DMS114 treated with DMSO at 0.1 percent for 48 hours (cell line): ENCODE results near the gene FLACC1.

Experiments
- DNase-seq: peaks from one replicate; lab custom pipeline; 2025; ENCODE audit not compliant: unreplicated experiment; lab: John Stamatoyannopoulos, UW

Gene FLACC1

GRCh38 chr2:201280191-201281040 is 76.7 kb downstream of the FLACC1 start:
- no peak for DNase-seq

DNA sequence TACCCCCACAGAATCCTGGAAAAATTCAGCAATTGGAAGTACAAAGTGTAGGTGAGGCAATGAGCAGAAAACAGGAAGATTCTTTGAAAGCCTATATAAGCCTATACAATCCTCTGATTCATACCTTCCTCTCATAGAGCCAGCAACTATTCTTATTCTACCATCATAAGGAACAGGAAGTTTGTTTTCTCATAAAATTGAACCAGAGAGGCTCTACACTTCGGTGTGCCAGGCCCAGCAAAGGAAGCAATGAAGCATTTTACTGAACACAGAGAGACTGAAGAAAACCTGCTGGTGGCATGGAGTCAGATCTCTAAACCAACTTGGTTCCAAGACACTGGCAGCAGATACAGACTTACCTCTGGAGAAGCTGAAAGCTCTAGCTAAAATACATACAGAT is 78.1 kb downstream of the FLACC1 start:
- no peak for DNase-seq

GRCh38 chr2:201276511-201276910 is 80.6 kb downstream of the FLACC1 start:
- no peak for DNase-seq

GRCh38 chr2:201275990-201276389 is 81.2 kb downstream of the FLACC1 start:
- DNase-seq: no peak

DNA sequence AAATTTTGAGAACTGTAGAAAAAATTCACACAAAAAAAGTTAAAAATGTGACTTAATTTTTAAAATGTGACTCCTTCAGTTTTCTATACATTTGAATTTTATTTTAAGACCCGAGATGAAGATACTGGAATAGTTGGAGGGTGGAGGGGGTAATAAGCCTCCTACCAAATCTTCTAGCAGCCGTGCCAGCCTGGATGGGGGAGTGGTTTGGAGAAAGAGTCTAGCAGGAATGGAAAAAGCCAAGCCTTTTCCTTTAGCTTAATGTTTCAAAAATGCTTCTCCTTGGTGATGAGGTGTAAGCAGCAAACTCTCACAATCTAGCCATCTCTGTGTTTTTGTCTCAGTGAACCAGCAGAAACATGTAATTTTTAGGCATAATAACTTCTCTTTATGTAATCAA is 82.1 kb downstream of the FLACC1 start:
- DNase-seq: no peak

DNA sequence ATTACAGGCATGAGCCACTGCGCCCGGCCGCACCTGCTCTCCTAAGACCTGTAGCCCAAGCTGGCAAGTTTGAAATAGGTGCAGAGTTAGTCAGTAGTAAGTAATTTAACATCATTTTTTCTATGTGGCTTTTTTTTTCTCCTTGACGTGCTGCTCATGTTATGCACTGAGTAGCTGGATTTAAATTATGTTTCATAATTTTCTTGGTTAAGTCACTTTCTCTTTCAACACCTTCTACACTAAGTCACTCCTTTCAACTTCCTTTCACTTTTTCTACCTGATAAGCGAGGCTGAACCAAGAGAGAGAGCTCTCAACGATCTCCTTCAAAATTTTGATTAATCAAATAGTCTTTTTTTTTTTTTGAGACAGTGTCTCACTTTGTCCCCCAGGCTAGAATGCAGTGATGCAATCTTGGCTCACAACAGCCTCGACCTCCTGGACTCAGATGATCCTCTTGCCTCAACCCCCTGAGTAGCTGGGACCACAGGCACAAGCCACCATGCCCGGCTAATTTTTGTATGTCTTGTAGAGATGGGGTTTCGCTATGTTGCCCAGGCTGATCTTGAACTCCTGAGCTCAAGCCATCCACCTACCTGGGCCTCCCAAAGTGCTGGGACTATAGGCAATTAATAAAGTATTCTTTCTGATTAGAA is 83.7 kb downstream of the FLACC1 start:
- DNase-seq: no peak

- DNase-seq: no peak
These were observed 85.2 kb downstream of the FLACC1 start for GRCh38 chr2:201271917-201272316.

DNA sequence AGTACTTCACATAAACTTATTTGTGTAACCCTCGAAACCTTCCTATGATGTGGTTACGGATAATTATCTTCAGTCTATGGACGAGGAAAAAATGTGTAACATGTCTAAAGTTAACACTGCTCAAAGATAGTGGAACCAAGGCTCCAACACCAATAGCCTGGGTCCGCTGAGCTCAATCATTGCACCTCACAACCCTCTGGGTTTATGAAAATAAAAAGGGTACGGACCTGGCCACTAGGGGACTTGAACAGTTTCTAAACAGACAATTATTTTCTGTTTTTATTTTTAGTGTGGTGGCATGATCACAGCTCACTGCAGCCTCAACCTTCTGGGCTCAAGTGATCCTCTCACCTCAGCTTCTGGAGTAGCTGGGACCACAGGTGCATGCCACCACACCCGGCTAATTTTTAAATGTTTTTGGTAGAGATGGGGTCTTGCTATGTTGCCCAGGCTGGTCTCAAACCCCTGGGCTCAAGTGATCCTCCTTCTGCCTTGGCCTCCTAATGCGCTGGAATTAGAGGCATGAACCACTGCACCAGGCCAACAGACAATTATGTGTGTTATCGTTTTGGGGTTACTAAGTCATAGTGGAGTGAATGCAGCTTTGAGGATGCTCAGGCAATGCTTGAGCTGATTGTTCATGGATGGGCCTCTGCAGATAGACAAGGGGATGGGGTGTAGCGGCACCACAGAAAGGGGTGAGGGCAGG is 86.7 kb downstream of the FLACC1 start:
- no peak for DNase-seq

DNA sequence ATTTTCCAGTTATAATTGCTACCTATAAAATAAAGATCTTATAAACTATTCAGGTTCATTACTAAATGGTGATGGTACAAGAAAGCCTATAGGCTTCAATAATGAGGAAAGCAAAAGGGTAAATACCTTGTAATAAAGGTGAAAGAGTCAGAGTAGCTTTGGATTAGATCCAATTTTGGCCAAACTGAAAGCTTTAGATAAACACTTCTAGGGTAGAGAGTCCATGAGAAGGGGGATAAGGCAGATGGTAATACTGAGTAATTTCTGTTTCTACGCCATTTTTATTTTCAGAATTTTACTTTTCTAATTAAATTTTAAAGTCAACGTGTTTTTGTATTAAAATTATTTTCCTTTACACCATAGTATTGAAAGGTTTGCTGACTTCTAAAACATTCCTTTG is 87.4 kb downstream of the FLACC1 start:
- DNase-seq: no peak

DNA sequence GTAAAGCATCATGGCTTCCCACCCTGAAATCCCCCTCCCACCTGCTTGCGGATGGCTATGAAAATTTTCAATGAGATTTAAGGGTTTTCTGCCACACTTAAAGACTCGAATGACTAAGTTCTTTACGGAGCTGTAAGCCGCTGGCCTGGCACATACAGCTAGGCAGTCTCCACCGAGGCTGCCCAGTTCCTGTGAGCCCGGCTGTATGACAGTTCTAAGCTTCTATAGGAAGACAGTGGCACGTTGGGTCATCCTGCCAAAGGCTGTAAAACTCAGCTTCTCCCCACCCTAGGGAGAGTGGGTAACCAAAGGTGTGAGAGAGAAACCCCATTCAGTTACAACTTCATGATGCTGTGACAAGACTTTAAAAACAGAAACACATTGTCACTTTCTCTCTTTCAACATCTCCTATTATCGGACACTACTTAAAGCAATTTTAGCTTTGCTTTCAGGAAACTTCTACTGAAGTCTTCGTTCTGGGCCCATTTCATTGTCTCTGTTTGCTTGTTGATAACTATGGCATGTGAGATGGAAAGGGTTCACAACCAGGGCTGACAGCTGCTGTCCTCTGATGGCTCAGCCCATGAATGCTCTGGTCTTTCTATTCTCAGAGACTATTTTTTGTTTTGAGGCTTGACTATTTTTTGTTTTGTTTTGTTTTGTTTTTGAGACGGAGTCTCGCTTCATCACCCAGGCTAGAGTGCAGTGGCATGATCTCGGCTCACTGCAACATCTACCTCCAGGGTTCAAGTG is 89.7 kb downstream of the FLACC1 start:
- no peak for DNase-seq

- no peak for DNase-seq
These were observed 90.5 kb downstream of the FLACC1 start for GRCh38 chr2:201266629-201267028.

GRCh38 chr2:201264472-201265173 is 92.5 kb downstream of the FLACC1 start:
- no peak for DNase-seq

- DNase-seq: no peak
These were observed 93.4 kb downstream of the FLACC1 start for GRCh38 chr2:201263779-201264178.

DNA sequence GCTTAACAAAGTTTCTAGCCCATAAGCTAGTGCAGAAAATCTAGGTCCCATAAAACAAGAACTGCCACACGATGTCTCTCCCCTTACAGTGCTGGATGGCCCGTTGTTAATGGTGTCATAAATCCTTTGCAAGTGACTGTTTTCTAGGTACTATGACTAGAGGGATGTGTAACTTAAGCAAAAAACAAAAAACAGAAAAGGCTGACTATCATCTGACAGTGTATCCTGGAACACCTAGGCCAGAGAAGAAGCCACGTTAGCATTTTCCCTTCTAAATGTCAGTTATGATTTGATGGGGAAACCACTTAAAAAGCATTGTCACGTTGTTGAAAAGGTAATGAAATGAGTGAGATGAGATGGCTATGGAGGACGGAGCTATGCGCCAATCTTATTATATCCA is 94.4 kb downstream of the FLACC1 start:
- no peak for DNase-seq

DNA sequence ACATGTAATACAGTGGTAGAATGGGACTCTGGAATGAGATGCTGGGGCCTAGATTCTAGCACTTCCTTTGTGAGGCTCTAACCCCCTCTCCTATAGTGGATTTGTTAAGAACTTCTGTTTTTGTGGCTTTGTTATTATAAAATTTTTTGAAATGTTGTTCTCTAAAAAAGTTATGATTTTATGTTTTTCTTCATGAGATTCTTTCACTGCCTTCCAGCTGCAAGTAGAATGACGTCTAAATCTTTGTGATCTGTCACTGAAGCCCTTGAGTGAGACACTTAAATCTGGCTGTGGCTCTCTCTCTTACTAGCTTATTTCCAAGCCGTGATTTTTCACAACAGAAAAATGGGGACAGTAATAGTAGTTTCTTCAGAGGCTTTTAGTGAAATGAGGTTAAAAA is 95.2 kb downstream of the FLACC1 start:
- DNase-seq: no peak

GRCh38 chr2:201261471-201261870 is 95.7 kb downstream of the FLACC1 start:
- DNase-seq: no peak

DNA sequence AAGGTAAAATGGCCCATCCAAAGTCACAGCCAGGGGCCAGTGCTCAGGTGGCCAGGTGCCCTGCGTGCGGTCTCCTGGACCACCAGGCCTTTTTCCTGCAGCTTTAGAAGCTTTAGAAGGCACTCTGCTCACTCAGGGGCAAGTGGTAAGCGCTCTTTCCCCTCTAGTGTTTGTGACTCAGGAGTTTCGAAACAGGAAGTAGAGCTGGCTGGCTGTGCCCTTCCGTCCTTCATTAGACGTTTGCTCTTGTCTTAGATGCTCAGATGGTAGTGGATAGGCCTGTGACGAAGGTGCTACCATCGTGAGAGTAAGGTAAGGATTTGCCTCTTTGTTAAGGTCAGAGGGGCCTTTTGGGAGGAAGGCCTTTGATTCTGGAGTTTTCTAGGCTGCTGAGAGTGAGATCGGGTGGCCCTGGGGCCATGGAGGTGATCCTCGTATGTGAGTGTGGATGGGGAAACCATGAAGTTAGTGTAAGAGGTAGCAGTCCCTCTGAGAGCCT is 96.8 kb downstream of the FLACC1 start, which contains the start of gene CASP8:
CASP8 (plus strand) TSS at position 235 of the 499 bp plus-strand sequence. CDS start 5,951 bp downstream, outside the sequence.
- DNase-seq: no peak

DNA sequence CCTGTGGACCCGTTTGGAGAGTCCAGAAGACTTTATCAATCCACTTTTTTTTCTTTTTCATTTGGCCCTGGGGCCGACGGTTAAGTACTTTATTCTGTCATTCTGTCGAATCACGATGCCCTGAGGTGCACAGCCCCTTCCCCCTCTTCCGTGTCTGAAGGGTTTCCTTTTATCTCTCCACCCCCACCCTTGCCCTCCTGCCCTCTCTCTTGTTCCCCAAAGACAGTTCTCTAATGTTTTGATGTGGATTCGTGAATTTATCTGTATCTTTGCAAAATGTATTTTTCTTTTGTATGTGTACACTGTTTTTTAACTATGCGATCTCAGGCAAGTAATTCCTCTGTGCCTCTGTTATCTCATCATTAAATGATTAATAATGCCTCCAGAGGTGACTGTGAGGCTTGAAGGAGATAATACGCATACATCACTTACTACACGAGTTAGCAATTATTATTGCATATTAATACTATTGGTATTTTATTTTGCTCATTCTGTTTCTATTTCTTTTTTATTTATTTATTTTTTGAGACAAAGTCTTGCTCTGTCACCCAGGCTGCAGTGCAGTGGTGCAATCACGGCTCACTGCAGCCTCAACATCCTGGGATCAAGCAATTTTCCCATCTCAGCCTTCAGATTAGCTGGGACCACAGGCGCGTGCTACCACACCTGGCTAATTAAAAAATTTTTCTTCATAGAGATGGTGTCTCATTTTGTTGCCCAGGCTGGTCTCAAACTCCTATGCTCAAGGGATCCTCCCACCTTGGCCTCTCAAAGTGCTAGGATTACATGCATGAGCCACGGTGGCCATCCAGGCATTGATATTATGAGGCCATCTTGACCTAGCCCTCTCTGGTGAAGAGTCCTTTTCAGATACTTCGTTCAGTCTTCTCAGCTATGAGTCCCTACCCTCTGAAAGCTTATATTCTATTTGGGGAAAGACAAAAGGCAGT is 98.2 kb downstream of the FLACC1 start:
- DNase-seq: no peak
